H1 (cell line): ENCODE data around the gene SH2D4B.

ENCODE experiments used
- ATF2 ChIP-seq: IDR thresholded peaks from 2 replicates; pipeline ENCODE4 v1.6.1; 2012; ENCODE audit warnings: low read length, inconsistent platforms
- BRCA1 ChIP-seq: IDR thresholded peaks from 2 replicates; pipeline ENCODE4 v1.6.1; 2012; ENCODE audit warnings: low read depth, low read length, improper control_type of control experiment
- CBX5 ChIP-seq: fragments of 300-800, 300-1000 bp; sonication (generic); IDR thresholded peaks from 2 replicates; pipeline ENCODE4 v1.7.1; 2016; ENCODE audit warnings: antibody characterized with exemption, low read length, low read depth
- CHD2 ChIP-seq: IDR thresholded peaks from 2 replicates; pipeline ENCODE4 v1.6.1; 2012; ENCODE audit warnings: low read length, improper control_type of control experiment
- CTCF ChIP-seq, 3 experiments: IDR thresholded peaks; 1 replicate in 2 of 3; 2 replicates in 1 of 3; pipeline versions ENCODE4 v1.5.1 to v1.6.1; 2011; ENCODE audit warnings: low read length in 3 of 3, mild to moderate bottlenecking in 3 of 3, inconsistent platforms in 2 of 3, low read depth in 1 of 3, moderate library complexity in 1 of 3; ENCODE audit not compliant: insufficient read depth in 1 of 3; ENCODE audit errors: control extremely low read depth in 1 of 3
- EZH2 ChIP-seq: fragments of 200-600 bp; sonication (generic); IDR thresholded peaks from 2 replicates; pipeline ENCODE4 v1.7.1; 2012; ENCODE audit warnings: low read depth, mild to moderate bottlenecking, moderate library complexity, low read length, inconsistent platforms; ENCODE audit not compliant: severe bottlenecking
- GABPA ChIP-seq: IDR thresholded peaks from 2 replicates; pipeline ENCODE4 v1.6.1; 2011; ENCODE audit warnings: mild to moderate bottlenecking, low read length, moderate library complexity, borderline replicate concordance; ENCODE audit not compliant: insufficient read depth
- MAFK ChIP-seq: IDR thresholded peaks from 2 replicates; pipeline ENCODE4 v1.6.1; 2012; ENCODE audit warnings: low read depth, mild to moderate bottlenecking, improper control_type of control experiment, low read length
- RAD21 ChIP-seq, 2 experiments: IDR thresholded peaks in 1 of 2; conservative IDR thresholded peaks in 1 of 2; 2 replicates each; pipeline ENCODE4 v1.6.1; 2011; ENCODE audit warnings: low read depth in 2 of 2, low read length in 2 of 2, improper control_type of control experiment in 1 of 2, inconsistent platforms in 1 of 2, mild to moderate bottlenecking in 1 of 2, moderate library complexity in 1 of 2
- SP1 ChIP-seq: IDR thresholded peaks from 2 replicates; pipeline ENCODE4 v1.6.1; 2011; ENCODE audit warnings: low read depth, low read length
- TEAD4 ChIP-seq: IDR thresholded peaks from 2 replicates; pipeline ENCODE4 v1.6.1; 2012; ENCODE audit warnings: low read depth, low read length, inconsistent platforms, mixed read lengths
- TF ChIP-seq, protein P1 (sequence below): IDR thresholded peaks from 2 replicates; pipeline ENCODE4 v1.6.1; 2011; ENCODE audit warnings: low read length, improper control_type of control experiment

GRCh38 chr10:80538481-80539185, 931 bp downstream of the SH2D4B start:
- no peak for TF ChIP-seq CHD2
- no peak for TF ChIP-seq SP1
- TF ChIP-seq EZH2: no peak
- TF ChIP-seq CTCF (IDR thresholded peaks at IDR 0.05; ENCODE audit: control extremely low read depth in 1 of 3, insufficient read depth in 1 of 3, low read depth in 1 of 3, low read length in 3 of 3): no peak
- no peak for TF ChIP-seq ATF2
- no peak for TF ChIP-seq GABPA
- TF ChIP-seq RAD21 (IDR thresholded peaks at IDR 0.05 in 1 of 2, conservative IDR thresholded peaks at IDR 0.05 in 1 of 2; ENCODE audit: low read depth in 2 of 2, low read length in 2 of 2): no peak
- no peak for TF ChIP-seq CBX5
- no peak for TF ChIP-seq BRCA1
- no peak for TF ChIP-seq TEAD4
- TF ChIP-seq, protein P1, sequence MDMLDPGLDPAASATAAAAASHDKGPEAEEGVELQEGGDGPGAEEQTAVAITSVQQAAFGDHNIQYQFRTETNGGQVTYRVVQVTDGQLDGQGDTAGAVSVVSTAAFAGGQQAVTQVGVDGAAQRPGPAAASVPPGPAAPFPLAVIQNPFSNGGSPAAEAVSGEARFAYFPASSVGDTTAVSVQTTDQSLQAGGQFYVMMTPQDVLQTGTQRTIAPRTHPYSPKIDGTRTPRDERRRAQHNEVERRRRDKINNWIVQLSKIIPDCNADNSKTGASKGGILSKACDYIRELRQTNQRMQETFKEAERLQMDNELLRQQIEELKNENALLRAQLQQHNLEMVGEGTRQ: no peak
- TF ChIP-seq MAFK: no peak
